ENCODE results near the gene ARHGEF19. TPM values are rescaled to one million over a fixed set of nuclear protein-coding genes. Genes with fewer than 3 reads are reported as not detected.
A peak's percentile ranks its signal among the peaks of the same experiment; 100 is the strongest.

Gene ARHGEF19
- total RNA-seq, 6 experiments from 2014 or later: 5.5 to 9.0 (median 7.2) TPM

- no peaks in the 10 kb centered on the region for H3K27me3 Mint-ChIP-seq (ENCODE audit: insufficient read depth)
- no peak overlapping the region for H3K27ac Mint-ChIP-seq
- no peak overlapping the region for H3K4me3 Mint-ChIP-seq
- H3K9me3 Mint-ChIP-seq: no peaks in the 10 kb centered on the region
- DNase-seq: peak; percentile 14
- no peak for TF ChIP-seq CTCF (IDR thresholded peaks at IDR 0.05)
- H3K36me3 Mint-ChIP-seq (ENCODE audit: low read depth): no peaks in the 10 kb centered on the region
- H3K4me1 Mint-ChIP-seq (ENCODE audit: low read depth): peaks cover 35% of the 10 kb centered on the region
Observed at GRCh38 chr1:16189921-16190621, 22.4 kb downstream of the ARHGEF19 start.

GRCh38 chr1:16189003-16189402, 23.4 kb downstream of the ARHGEF19 start:
- no peak for TF ChIP-seq CTCF (IDR thresholded peaks at IDR 0.05)
- no peaks in the 10 kb centered on the region for H3K36me3 Mint-ChIP-seq (ENCODE audit: low read depth)
- H3K9me3 Mint-ChIP-seq: no peaks in the 10 kb centered on the region
- H3K4me3 Mint-ChIP-seq: peak overlapping the region; percentile 6; the same call in 1 of the 2 replicates
- DNase-seq: no peak
- no peaks in the 10 kb centered on the region for H3K27me3 Mint-ChIP-seq (ENCODE audit: insufficient read depth)
- peaks cover 38% of the 10 kb centered on the region for H3K4me1 Mint-ChIP-seq (ENCODE audit: low read depth)
- peak overlapping the region; percentile 57 for H3K27ac Mint-ChIP-seq

GRCh38 chr1:16187748-16188401, 24.6 kb downstream of the ARHGEF19 start:
- Mint-ChIP-seq H3K4me1 (ENCODE audit: low read depth) (peaks cover 48% of the 10 kb centered on the region), H3K27ac (peak overlapping the region; percentile 71)
- peak; percentile 99 for TF ChIP-seq CTCF (IDR thresholded peaks at IDR 0.05)

GRCh38 chr1:16186655-16187235, 25.7 kb downstream of the ARHGEF19 start:
- Mint-ChIP-seq H3K27ac (no peak overlapping the region), H3K9me3 (no peaks in the 10 kb centered on the region), H3K4me3 (no peak overlapping the region), H3K36me3 (ENCODE audit: low read depth) (no peaks in the 10 kb centered on the region), H3K27me3 (ENCODE audit: insufficient read depth) (no peaks in the 10 kb centered on the region; the same call in 1 of the 2 replicates), H3K4me1 (ENCODE audit: low read depth) (peaks cover 58% of the 10 kb centered on the region)
- DNase-seq: no peak
- no peak for TF ChIP-seq CTCF (IDR thresholded peaks at IDR 0.05)

More at GRCh38 chr1:16187748-16188401, 24.6 kb downstream of the ARHGEF19 start:
- H3K9me3 Mint-ChIP-seq: no peaks in the 10 kb centered on the region
- peak; percentile 84 for DNase-seq
- H3K27me3 Mint-ChIP-seq (ENCODE audit: insufficient read depth): no peaks in the 10 kb centered on the region; the same call in 1 of the 2 replicates
- H3K4me3 Mint-ChIP-seq: no peak overlapping the region
- H3K36me3 Mint-ChIP-seq (ENCODE audit: low read depth): no peaks in the 10 kb centered on the region

- Mint-ChIP-seq H3K4me3 (no peak overlapping the region), H3K27ac (no peak overlapping the region)
Observed at GRCh38 chr1:16184557-16185303, 27.7 kb downstream of the ARHGEF19 start.

More at GRCh38 chr1:16184557-16185303, 27.7 kb downstream of the ARHGEF19 start:
- peaks cover 67% of the 10 kb centered on the region for H3K4me1 Mint-ChIP-seq (ENCODE audit: low read depth)
- no peaks in the 10 kb centered on the region for H3K36me3 Mint-ChIP-seq (ENCODE audit: low read depth)
- no peak for DNase-seq
- no peaks in the 10 kb centered on the region; the same call in 1 of the 2 replicates for H3K27me3 Mint-ChIP-seq (ENCODE audit: insufficient read depth)
- no peaks in the 10 kb centered on the region for H3K9me3 Mint-ChIP-seq
- TF ChIP-seq CTCF (IDR thresholded peaks at IDR 0.05): no peak

Data from HFFc6 (cell line).